Liver (tissue), 9 donors: ENCODE measurements around the gene GPR179. TPM values are rescaled to one million over a fixed set of nuclear protein-coding genes. Genes with fewer than 3 reads are reported as not detected.

Source experiments
- DNase-seq: peaks from one replicate; pipeline ENCODE4 v3.0.0-alpha.2; 2017; ENCODE audit warnings: low spot score
- H3K27ac ChIP-seq, 2 donors: one replicate each; pipeline ENCODE4 v1.7.0; 2013; ENCODE audit warnings: inconsistent platforms in 2 of 2, low read length in 2 of 2, control low read depth in 1 of 2, low read depth in 1 of 2, mild to moderate bottlenecking in 1 of 2
- H3K27me3 ChIP-seq, 4 donors: one replicate each; pipeline versions ENCODE4 v1.6.1 to v1.7.0; 2013; ENCODE audit warnings: low read length in 3 of 4, inconsistent platforms in 1 of 4, mild to moderate bottlenecking in 1 of 4, moderate library complexity in 1 of 4; ENCODE audit not compliant: control insufficient read depth in 4 of 4, insufficient read depth in 4 of 4
- H3K36me3 ChIP-seq, 4 donors: one replicate each; pipeline versions ENCODE4 v1.6.1 to v1.7.0; 2013; ENCODE audit warnings: low read length in 3 of 4, mild to moderate bottlenecking in 3 of 4, low read depth in 1 of 4, moderate library complexity in 1 of 4; ENCODE audit not compliant: control insufficient read depth in 4 of 4, insufficient read depth in 3 of 4
- H3K4me1 ChIP-seq, 4 donors: one replicate each; pipeline versions ENCODE4 v1.6.1 to v1.7.0; 2013; ENCODE audit warnings: low read length in 3 of 4, mild to moderate bottlenecking in 3 of 4, moderate library complexity in 1 of 4; ENCODE audit not compliant: control insufficient read depth in 4 of 4, insufficient read depth in 4 of 4
- H3K4me3 ChIP-seq, 3 donors: one replicate each; pipeline versions ENCODE4 v1.6.1 to v1.7.0; 2013; ENCODE audit warnings: low read length in 3 of 3, control low read depth in 1 of 3, low read depth in 1 of 3, mild to moderate bottlenecking in 1 of 3
- H3K9ac ChIP-seq, 2 donors: one replicate each; pipeline ENCODE4 v1.7.0; 2013; ENCODE audit warnings: low read length in 2 of 2, mild to moderate bottlenecking in 2 of 2, moderate library complexity in 2 of 2, control low read depth in 1 of 2, low read depth in 1 of 2
- H3K9me3 ChIP-seq, 4 donors: one replicate each; pipeline versions ENCODE4 v1.6.1 to v1.7.0; 2013; ENCODE audit warnings: low read length in 3 of 4; ENCODE audit not compliant: control insufficient read depth in 4 of 4
- EGR1 ChIP-seq, 2 donors: IDR thresholded peaks; 2 replicates each; pipeline ENCODE4 v1.6.1; 2016 to 2018; ENCODE audit warnings: antibody characterized with exemption in 2 of 2, low read depth in 2 of 2
- FOXA2 ChIP-seq: IDR thresholded peaks from 2 replicates; pipeline ENCODE4 v1.6.1; 2016; ENCODE audit warnings: antibody characterized with exemption
- GABPA ChIP-seq, 2 donors: IDR thresholded peaks in 1 of 2; conservative IDR thresholded peaks in 1 of 2; 2 replicates each; pipeline ENCODE4 v1.6.1; 2016; ENCODE audit warnings: antibody characterized with exemption in 2 of 2, mild to moderate bottlenecking in 1 of 2, moderate library complexity in 1 of 2
- HNF4A ChIP-seq, 2 donors: conservative IDR thresholded peaks; 2 replicates each; pipeline ENCODE4 v1.6.1; 2016; ENCODE audit warnings: antibody characterized with exemption in 2 of 2, mild to moderate bottlenecking in 2 of 2
- HNF4G ChIP-seq: IDR thresholded peaks from 2 replicates; pipeline ENCODE4 v1.6.1; 2016; ENCODE audit warnings: antibody characterized with exemption
- JUND ChIP-seq, 2 donors: IDR thresholded peaks; 2 replicates each; pipeline ENCODE4 v1.6.1; 2016; ENCODE audit warnings: antibody characterized with exemption in 2 of 2
- NR2F2 ChIP-seq: IDR thresholded peaks from 2 replicates; pipeline ENCODE4 v1.6.1; 2016; ENCODE audit warnings: antibody characterized with exemption
- RXRA ChIP-seq, 2 donors: IDR thresholded peaks; 2 replicates each; pipeline ENCODE4 v1.6.1; 2017 to 2018; ENCODE audit warnings: antibody characterized with exemption in 2 of 2, mild to moderate bottlenecking in 1 of 2
- SP1 ChIP-seq: IDR thresholded peaks from 2 replicates; pipeline ENCODE4 v1.6.1; 2018; ENCODE audit warnings: antibody characterized with exemption, mild to moderate bottlenecking
- TAF1 ChIP-seq: conservative IDR thresholded peaks from 2 replicates; pipeline ENCODE4 v1.6.1; 2016; ENCODE audit warnings: antibody characterized with exemption, mild to moderate bottlenecking
- YY1 ChIP-seq: IDR thresholded peaks from 2 replicates; pipeline ENCODE4 v1.6.1; 2016; ENCODE audit warnings: antibody characterized with exemption, mild to moderate bottlenecking
- WGBS: extraction: QIAGEN DNeasy Blood & Tissue Kit; methylation state at CpG from one replicate; pipeline ENCODE4 v1.1.7; 2013; 5-methylcytosine and 5-hydroxymethylcytosine counted together
- polyA plus RNA-seq, 2 donors: library from polyadenylated mRNA; stranded (reverse) in 1 of 2; unstranded in 1 of 2; fragments of 200-250 nt in 1 of 2; fragments of >200 nt in 1 of 2; fragmentation: Nextera tagmentation in 1 of 2; extraction: Ambion mirVana in 1 of 2; gene quantifications; one replicate each; pipeline versions ENCODE4 v1.2.1 to v1.2.3, GENCODE V29; 2013 to 2015
- total RNA-seq, 2 donors: library from RNA; depleted of rRNA; stranded (reverse); fragments of >200 nt; gene quantifications; one replicate each; pipeline ENCODE4 v1.2.3, GENCODE V29; 2014
- TF ChIP-seq, protein P1 (sequence below): IDR thresholded peaks from 2 replicates; pipeline ENCODE4 v1.6.1; 2016; ENCODE audit warnings: antibody characterized with exemption
- TF ChIP-seq, protein P2 (sequence below): IDR thresholded peaks from 2 replicates; pipeline ENCODE4 v1.6.1; 2016; ENCODE audit warnings: antibody characterized with exemption, mild to moderate bottlenecking
- TF ChIP-seq, protein P3 (sequence below): IDR thresholded peaks from 2 replicates; pipeline ENCODE4 v1.6.1; 2016; ENCODE audit warnings: antibody characterized with exemption
- TF ChIP-seq, protein P4 (sequence below): fragments of 150-350 bp; IDR thresholded peaks from 2 replicates; pipeline ENCODE4 v1.5.1; 2017; ENCODE audit warnings: improper control_type of control experiment, low read depth, low read length; ENCODE audit not compliant: missing input control
- TF ChIP-seq, protein P5 (sequence below): IDR thresholded peaks from 2 replicates; pipeline ENCODE4 v1.6.1; 2016; ENCODE audit warnings: antibody characterized with exemption
- donor health status: healthy.
- donor health status: healthy.
- donor health status: healthy.
- donor health status: healthy.
- donor health status: healthy.

The GPR179 gene
- total and polyA plus RNA-seq, 4 donors, result under 0.01 to 0.05 (median 0.01) TPM; not detected in 1

DNA sequence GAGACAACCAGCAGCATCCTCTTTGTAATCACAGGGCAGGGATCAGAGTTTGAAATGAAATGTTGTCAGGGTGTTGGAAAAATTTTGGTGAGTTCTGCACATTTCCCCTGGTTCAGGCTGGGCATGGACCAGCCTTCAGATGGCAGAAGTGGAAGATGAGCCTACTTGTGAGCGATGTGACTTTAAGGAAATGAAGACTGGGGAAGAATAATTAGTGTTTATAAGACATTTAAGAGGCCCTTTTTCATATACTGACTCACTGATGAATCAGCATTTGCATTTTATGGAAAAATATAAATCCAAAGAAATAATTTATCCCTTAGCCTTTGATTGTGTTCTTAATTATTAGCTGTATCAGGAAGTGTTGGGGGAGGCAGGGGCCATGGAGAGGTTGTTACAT is 20.9 kb downstream of the GPR179 start:
- WGBS, result 97% methylated on average over 1 of the region's 1 CpG
- Histone ChIP-seq H3K9me3 (no peaks in the 10 kb centered on the region), H3K4me1 (no peaks in the 10 kb centered on the region), H3K4me3 (no peak overlapping the region), H3K27ac (no peak overlapping the region), H3K9ac (no peak overlapping the region), H3K27me3 (no peaks in the 10 kb centered on the region), H3K36me3 (peaks cover 3 to 32% (median 10%) of the 10 kb centered on the region in 4 donors)
- no peak for DNase-seq
- TF ChIP-seq EGR1 (IDR thresholded peaks at IDR 0.05; ENCODE audit: low read depth in 2 of 2) (no peak), YY1 (no peak), JUND (IDR thresholded peaks at IDR 0.05) (no peak), HNF4A (conservative IDR thresholded peaks at IDR 0.05) (no peak), FOXA2 (no peak), SP1 (no peak), GABPA (IDR thresholded peaks at IDR 0.05 in 1 of 2, conservative IDR thresholded peaks at IDR 0.05 in 1 of 2) (no peak), HNF4G (no peak), RXRA (IDR thresholded peaks at IDR 0.05) (no peak), TAF1 (no peak), NR2F2 (no peak)
- TF ChIP-seq, protein P1, sequence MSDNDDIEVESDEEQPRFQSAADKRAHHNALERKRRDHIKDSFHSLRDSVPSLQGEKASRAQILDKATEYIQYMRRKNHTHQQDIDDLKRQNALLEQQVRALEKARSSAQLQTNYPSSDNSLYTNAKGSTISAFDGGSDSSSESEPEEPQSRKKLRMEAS, result no peak
- TF ChIP-seq, protein P2, sequence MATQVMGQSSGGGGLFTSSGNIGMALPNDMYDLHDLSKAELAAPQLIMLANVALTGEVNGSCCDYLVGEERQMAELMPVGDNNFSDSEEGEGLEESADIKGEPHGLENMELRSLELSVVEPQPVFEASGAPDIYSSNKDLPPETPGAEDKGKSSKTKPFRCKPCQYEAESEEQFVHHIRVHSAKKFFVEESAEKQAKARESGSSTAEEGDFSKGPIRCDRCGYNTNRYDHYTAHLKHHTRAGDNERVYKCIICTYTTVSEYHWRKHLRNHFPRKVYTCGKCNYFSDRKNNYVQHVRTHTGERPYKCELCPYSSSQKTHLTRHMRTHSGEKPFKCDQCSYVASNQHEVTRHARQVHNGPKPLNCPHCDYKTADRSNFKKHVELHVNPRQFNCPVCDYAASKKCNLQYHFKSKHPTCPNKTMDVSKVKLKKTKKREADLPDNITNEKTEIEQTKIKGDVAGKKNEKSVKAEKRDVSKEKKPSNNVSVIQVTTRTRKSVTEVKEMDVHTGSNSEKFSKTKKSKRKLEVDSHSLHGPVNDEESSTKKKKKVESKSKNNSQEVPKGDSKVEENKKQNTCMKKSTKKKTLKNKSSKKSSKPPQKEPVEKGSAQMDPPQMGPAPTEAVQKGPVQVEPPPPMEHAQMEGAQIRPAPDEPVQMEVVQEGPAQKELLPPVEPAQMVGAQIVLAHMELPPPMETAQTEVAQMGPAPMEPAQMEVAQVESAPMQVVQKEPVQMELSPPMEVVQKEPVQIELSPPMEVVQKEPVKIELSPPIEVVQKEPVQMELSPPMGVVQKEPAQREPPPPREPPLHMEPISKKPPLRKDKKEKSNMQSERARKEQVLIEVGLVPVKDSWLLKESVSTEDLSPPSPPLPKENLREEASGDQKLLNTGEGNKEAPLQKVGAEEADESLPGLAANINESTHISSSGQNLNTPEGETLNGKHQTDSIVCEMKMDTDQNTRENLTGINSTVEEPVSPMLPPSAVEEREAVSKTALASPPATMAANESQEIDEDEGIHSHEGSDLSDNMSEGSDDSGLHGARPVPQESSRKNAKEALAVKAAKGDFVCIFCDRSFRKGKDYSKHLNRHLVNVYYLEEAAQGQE, result no peak
- TF ChIP-seq, protein P3, sequence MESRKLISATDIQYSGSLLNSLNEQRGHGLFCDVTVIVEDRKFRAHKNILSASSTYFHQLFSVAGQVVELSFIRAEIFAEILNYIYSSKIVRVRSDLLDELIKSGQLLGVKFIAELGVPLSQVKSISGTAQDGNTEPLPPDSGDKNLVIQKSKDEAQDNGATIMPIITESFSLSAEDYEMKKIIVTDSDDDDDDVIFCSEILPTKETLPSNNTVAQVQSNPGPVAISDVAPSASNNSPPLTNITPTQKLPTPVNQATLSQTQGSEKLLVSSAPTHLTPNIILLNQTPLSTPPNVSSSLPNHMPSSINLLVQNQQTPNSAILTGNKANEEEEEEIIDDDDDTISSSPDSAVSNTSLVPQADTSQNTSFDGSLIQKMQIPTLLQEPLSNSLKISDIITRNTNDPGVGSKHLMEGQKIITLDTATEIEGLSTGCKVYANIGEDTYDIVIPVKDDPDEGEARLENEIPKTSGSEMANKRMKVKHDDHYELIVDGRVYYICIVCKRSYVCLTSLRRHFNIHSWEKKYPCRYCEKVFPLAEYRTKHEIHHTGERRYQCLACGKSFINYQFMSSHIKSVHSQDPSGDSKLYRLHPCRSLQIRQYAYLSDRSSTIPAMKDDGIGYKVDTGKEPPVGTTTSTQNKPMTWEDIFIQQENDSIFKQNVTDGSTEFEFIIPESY, result no peak
- TF ChIP-seq, protein P4, sequence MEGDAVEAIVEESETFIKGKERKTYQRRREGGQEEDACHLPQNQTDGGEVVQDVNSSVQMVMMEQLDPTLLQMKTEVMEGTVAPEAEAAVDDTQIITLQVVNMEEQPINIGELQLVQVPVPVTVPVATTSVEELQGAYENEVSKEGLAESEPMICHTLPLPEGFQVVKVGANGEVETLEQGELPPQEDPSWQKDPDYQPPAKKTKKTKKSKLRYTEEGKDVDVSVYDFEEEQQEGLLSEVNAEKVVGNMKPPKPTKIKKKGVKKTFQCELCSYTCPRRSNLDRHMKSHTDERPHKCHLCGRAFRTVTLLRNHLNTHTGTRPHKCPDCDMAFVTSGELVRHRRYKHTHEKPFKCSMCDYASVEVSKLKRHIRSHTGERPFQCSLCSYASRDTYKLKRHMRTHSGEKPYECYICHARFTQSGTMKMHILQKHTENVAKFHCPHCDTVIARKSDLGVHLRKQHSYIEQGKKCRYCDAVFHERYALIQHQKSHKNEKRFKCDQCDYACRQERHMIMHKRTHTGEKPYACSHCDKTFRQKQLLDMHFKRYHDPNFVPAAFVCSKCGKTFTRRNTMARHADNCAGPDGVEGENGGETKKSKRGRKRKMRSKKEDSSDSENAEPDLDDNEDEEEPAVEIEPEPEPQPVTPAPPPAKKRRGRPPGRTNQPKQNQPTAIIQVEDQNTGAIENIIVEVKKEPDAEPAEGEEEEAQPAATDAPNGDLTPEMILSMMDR, result no peak
- TF ChIP-seq, protein P5, sequence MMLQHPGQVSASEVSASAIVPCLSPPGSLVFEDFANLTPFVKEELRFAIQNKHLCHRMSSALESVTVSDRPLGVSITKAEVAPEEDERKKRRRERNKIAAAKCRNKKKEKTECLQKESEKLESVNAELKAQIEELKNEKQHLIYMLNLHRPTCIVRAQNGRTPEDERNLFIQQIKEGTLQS, result no peak
